Neutrophil (primary cell): ENCODE data around the gene OTUD7B.

Experiments
- H3K27ac ChIP-seq: fragments of 200-600 bp; sonication (generic); 2 replicates; pipeline ENCODE4 v1.5.1; 2016; ENCODE audit warnings: mild to moderate bottlenecking, moderate library complexity
- H3K27me3 ChIP-seq: fragments of 200-600 bp; sonication (generic); 2 replicates; pipeline ENCODE4 v1.6.0; 2016; ENCODE audit warnings: mild to moderate bottlenecking
- H3K36me3 ChIP-seq: fragments of 200-600 bp; sonication (generic); 2 replicates; pipeline ENCODE4 v1.5.1; 2017
- H3K4me1 ChIP-seq, 2 experiments: fragments of 200-600 bp in 1 of 2; sonication (generic) in 1 of 2; 1 replicate in 1 of 2; 2 replicates in 1 of 2; pipeline versions ENCODE4 v1.5.1 to v1.6.1; 2013 to 2016; ENCODE audit warnings: low read depth in 1 of 2, low read length in 1 of 2, mild to moderate bottlenecking in 1 of 2, moderate library complexity in 1 of 2; ENCODE audit not compliant: control insufficient read depth in 1 of 2, insufficient read depth in 1 of 2
- H3K4me3 ChIP-seq, 2 experiments: fragments of 200-600 bp in 1 of 2; sonication (generic) in 1 of 2; 1 replicate in 1 of 2; 2 replicates in 1 of 2; pipeline ENCODE4 v1.5.1; 2013 to 2016; ENCODE audit warnings: low read depth in 1 of 2, low read length in 1 of 2, mild to moderate bottlenecking in 1 of 2, moderate library complexity in 1 of 2
- H3K9me3 ChIP-seq: fragments of 200-600 bp; sonication (generic); 2 replicates; pipeline ENCODE4 v1.5.1; 2016
- TF ChIP-seq, protein P1 (sequence below): fragments of 200-600 bp; sonication (generic); IDR thresholded peaks from 2 replicates; pipeline ENCODE4 v1.5.1; 2016; ENCODE audit warnings: antibody characterized with exemption

Gene OTUD7B

DNA sequence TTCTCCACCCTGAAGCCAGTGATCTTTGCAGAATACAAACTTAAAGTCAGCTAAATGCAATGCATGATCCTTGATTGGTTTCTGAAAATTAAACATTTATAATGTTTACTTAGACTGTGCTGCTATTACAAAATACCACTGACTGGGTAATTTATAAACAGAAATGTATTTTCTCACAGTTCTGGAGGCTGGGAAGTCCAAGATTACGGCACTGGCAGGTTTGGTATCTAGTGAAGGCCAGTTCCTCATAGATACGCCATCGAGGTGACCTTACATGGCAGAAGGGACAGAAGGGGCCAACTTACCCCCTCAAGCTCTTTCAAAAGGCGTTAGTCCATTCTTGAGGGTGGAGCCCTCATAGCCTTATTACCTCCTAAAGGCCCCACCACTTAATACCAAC is 114.0 kb downstream of the OTUD7B start:
- H3K4me3 ChIP-seq = no peak overlapping the region
- TF ChIP-seq, protein P1, sequence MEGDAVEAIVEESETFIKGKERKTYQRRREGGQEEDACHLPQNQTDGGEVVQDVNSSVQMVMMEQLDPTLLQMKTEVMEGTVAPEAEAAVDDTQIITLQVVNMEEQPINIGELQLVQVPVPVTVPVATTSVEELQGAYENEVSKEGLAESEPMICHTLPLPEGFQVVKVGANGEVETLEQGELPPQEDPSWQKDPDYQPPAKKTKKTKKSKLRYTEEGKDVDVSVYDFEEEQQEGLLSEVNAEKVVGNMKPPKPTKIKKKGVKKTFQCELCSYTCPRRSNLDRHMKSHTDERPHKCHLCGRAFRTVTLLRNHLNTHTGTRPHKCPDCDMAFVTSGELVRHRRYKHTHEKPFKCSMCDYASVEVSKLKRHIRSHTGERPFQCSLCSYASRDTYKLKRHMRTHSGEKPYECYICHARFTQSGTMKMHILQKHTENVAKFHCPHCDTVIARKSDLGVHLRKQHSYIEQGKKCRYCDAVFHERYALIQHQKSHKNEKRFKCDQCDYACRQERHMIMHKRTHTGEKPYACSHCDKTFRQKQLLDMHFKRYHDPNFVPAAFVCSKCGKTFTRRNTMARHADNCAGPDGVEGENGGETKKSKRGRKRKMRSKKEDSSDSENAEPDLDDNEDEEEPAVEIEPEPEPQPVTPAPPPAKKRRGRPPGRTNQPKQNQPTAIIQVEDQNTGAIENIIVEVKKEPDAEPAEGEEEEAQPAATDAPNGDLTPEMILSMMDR = no peak

DNA sequence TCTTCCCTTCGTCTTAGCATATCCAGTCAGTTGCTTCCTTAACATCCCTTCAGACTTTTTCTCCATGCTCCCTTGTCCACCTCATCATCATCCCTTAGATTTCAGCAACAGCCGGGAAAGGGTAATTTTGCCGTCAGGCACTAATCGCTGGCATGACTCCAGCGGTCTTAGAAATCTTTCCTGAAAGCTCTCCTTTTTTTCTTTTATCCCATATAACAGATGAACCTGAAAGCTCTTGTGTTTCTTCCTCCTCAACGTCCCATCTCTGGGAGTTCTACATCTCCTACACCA is 121.6 kb downstream of the OTUD7B start:
- peak overlapping the region; percentile 71 to 93 for H3K4me3 ChIP-seq

More for the DNA sequence above, 114.0 kb downstream of the OTUD7B start:
- H3K27ac ChIP-seq = no peak overlapping the region
- H3K9me3 ChIP-seq = no peaks in the 10 kb centered on the region
- H3K4me1 ChIP-seq = peaks cover 8 to 15% of the 10 kb centered on the region in 2 experiments
- no peaks in the 10 kb centered on the region for H3K27me3 ChIP-seq
- no peaks in the 10 kb centered on the region for H3K36me3 ChIP-seq

DNA sequence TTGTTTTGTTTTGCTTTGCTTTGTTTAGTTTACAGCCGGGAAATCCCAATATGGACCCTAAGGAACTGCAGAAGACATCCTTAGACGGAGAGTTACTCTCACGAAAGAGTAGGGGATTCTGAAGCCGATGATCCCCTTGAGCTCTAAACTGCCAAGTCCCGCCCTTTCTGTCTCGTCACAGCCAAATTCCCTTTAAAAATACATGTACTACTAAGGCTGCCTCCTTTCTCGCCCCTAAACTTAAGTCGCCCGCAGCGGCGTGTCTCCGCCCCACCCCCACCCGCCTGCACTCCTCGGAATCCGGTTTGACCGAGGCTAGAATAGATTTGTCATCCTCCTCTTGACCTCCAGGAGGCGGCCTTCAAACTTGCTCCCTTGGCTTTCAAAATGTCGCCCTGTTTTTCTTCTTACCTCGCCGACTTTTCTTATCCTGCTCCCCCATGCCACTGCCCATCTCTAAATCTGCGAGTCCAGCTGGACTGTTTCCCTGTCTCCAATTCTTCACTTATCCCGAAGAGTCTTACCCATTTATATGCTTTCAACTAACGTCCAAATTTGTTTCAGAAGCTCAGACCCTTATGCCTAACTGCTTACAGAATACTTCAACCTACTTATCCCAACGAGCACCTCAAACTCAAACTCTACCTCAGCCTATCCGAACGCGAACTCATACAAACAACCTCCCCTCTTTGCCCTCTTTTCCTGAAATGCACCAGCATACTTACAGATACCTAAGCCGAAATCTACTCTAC is 122.1 kb downstream of the OTUD7B start:
- TF ChIP-seq, protein P1 = no peak
- Histone ChIP-seq H3K9me3 (peaks cover 16% of the 10 kb centered on the region), H3K27me3 (no peaks in the 10 kb centered on the region), H3K27ac (peak overlapping the region; percentile 99), H3K36me3 (peaks cover 3% of the 10 kb centered on the region), H3K4me3 (peak overlapping the region; percentile 71 to 93), H3K4me1 (peaks cover 28 to 39% of the 10 kb centered on the region in 2 experiments)

More for the DNA sequence above, 121.6 kb downstream of the OTUD7B start:
- peaks cover 22 to 33% of the 10 kb centered on the region in 2 experiments for H3K4me1 ChIP-seq
- TF ChIP-seq, protein P1 = no peak
- H3K27me3 ChIP-seq = no peaks in the 10 kb centered on the region
- peak overlapping the region; percentile 99 for H3K27ac ChIP-seq
- H3K36me3 ChIP-seq = peaks cover 3% of the 10 kb centered on the region
- H3K9me3 ChIP-seq = peaks cover 16% of the 10 kb centered on the region
